HL-60 (cell line): Measurements from ENCODE around the gene SETDB2.

Experiments
- DNase-seq, 2 experiments: peaks; one replicate each; pipeline ENCODE4 v3.0.0-alpha.2; 2010 to 2020; ENCODE audit warnings: low read depth in 1 of 2, low spot score in 1 of 2
- H3K27ac ChIP-seq: fragments of 250-450 bp; sonication (Bioruptor Pico); replicated peaks from 2 replicates; pipeline ENCODE4 v1.5.1; 2020; ENCODE audit warnings: mild to moderate bottlenecking, moderate library complexity
- H3K27me3 ChIP-seq: fragments of 250-450 bp; sonication (Bioruptor Pico); 2 replicates; pipeline ENCODE4 v1.5.1; 2021; ENCODE audit warnings: mild to moderate bottlenecking, moderate library complexity; ENCODE audit not compliant: insufficient read depth, poor library complexity, severe bottlenecking
- H3K4me3 ChIP-seq: replicated peaks from 2 replicates; pipeline ENCODE4 v1.5.1; 2011; ENCODE audit warnings: mild to moderate bottlenecking, control low read depth, low read length; ENCODE audit not compliant: insufficient read depth
- GABPA ChIP-seq: IDR thresholded peaks from 2 replicates; pipeline ENCODE4 v1.6.1; 2012; ENCODE audit warnings: low read depth
- POLR2AphosphoS5 ChIP-seq: IDR thresholded peaks from 2 replicates; pipeline ENCODE4 v1.6.1; 2012; ENCODE audit warnings: low read depth
- SPI1 ChIP-seq: IDR thresholded peaks from 2 replicates; pipeline ENCODE4 v1.6.1; 2012; ENCODE audit warnings: low read depth, mild to moderate bottlenecking, borderline replicate concordance
- TF ChIP-seq, protein P1 (sequence below): IDR thresholded peaks from one replicate; pipeline ENCODE4 v1.5.1; 2011; ENCODE audit warnings: low read length, control low read depth, inconsistent platforms; ENCODE audit not compliant: insufficient read depth
- TF ChIP-seq, protein P2 (sequence below): IDR thresholded peaks from 2 replicates; pipeline ENCODE4 v1.6.1; 2012; ENCODE audit warnings: low read depth; ENCODE audit not compliant: insufficient replicate concordance

SETDB2 gene

DNA sequence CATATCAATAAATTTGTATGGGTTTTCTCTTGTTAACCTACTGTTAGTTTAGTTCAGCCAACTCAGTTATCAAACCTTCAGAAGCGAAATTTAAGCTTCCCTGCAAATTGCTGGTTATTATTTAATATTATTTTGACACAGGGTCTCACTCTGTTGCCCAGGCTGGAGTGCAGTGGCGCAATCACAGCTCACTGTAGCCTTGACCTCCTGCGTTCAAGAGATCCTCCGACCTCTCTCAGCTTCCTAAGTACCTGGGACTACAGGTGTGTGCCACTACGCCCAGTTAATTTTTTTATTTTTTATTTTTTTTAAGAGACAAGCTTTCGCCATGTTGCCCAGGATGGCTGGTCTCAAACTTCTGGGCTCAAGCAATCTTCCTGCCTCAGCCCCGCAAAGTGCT lies 6.4 kb upstream of the SETDB2 start:
- TF ChIP-seq GABPA (no peak), SPI1 (no peak), POLR2AphosphoS5 (no peak)
- TF ChIP-seq, protein P1, sequence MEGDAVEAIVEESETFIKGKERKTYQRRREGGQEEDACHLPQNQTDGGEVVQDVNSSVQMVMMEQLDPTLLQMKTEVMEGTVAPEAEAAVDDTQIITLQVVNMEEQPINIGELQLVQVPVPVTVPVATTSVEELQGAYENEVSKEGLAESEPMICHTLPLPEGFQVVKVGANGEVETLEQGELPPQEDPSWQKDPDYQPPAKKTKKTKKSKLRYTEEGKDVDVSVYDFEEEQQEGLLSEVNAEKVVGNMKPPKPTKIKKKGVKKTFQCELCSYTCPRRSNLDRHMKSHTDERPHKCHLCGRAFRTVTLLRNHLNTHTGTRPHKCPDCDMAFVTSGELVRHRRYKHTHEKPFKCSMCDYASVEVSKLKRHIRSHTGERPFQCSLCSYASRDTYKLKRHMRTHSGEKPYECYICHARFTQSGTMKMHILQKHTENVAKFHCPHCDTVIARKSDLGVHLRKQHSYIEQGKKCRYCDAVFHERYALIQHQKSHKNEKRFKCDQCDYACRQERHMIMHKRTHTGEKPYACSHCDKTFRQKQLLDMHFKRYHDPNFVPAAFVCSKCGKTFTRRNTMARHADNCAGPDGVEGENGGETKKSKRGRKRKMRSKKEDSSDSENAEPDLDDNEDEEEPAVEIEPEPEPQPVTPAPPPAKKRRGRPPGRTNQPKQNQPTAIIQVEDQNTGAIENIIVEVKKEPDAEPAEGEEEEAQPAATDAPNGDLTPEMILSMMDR = no peak
- TF ChIP-seq, protein P2, sequence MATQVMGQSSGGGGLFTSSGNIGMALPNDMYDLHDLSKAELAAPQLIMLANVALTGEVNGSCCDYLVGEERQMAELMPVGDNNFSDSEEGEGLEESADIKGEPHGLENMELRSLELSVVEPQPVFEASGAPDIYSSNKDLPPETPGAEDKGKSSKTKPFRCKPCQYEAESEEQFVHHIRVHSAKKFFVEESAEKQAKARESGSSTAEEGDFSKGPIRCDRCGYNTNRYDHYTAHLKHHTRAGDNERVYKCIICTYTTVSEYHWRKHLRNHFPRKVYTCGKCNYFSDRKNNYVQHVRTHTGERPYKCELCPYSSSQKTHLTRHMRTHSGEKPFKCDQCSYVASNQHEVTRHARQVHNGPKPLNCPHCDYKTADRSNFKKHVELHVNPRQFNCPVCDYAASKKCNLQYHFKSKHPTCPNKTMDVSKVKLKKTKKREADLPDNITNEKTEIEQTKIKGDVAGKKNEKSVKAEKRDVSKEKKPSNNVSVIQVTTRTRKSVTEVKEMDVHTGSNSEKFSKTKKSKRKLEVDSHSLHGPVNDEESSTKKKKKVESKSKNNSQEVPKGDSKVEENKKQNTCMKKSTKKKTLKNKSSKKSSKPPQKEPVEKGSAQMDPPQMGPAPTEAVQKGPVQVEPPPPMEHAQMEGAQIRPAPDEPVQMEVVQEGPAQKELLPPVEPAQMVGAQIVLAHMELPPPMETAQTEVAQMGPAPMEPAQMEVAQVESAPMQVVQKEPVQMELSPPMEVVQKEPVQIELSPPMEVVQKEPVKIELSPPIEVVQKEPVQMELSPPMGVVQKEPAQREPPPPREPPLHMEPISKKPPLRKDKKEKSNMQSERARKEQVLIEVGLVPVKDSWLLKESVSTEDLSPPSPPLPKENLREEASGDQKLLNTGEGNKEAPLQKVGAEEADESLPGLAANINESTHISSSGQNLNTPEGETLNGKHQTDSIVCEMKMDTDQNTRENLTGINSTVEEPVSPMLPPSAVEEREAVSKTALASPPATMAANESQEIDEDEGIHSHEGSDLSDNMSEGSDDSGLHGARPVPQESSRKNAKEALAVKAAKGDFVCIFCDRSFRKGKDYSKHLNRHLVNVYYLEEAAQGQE = no peak
- Histone ChIP-seq H3K4me3 (no peak overlapping the region), H3K27ac (no peak overlapping the region), H3K27me3 (no peaks in the 10 kb centered on the region)
- DNase-seq = no peak

DNA sequence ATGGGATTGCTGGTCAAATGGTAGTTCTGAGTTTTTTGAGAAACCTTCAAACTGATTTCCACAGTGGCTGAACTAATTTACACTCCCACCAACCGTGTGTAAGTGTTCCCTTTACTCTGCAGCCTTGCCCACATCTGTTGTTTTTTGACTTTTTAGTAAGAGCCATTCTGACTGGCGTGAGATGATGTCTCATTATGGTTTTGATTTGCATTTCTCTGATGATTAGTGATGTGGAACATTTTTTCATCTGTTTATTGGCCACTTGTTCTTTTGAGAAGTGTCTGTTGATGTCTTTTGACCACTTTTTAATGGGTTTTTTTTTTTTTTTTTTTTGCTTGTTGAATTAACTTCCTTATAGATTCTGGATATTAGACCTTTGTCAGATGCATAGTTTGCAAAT lies 4.5 kb upstream of the SETDB2 start:
- no peak overlapping the region for H3K27ac ChIP-seq

DNA sequence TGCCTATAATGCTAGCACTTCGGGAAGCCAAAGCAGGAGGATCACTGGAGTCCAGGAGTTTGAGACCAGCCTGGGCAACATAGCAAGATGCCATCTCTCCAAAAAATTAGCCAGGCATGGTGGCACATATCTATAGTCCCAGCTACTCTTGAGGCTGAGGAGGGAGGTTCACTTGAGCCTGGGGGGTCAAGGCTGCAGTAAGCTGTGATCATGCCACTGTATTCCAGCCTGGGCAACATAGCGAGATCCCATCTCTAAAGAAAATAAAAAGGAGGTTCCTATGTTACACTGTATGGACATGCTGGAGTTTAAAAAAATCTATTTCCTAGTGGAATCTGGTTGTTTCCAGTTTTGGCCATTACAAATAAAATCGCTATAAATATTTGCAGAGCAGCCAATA lies 2.8 kb upstream of the SETDB2 start:
- H3K4me3 ChIP-seq = no peak overlapping the region
- no peaks in the 10 kb centered on the region for H3K27me3 ChIP-seq
- TF ChIP-seq GABPA = no peak
- TF ChIP-seq, protein P2 = no peak
- TF ChIP-seq SPI1 = no peak
- TF ChIP-seq POLR2AphosphoS5 = no peak
- TF ChIP-seq, protein P1 = no peak
- no peak for DNase-seq
- no peak overlapping the region for H3K27ac ChIP-seq

More for the DNA sequence above, 4.5 kb upstream of the SETDB2 start:
- H3K4me3 ChIP-seq = no peak overlapping the region
- no peak for TF ChIP-seq GABPA
- no peak for TF ChIP-seq SPI1
- TF ChIP-seq, protein P2 = no peak
- TF ChIP-seq POLR2AphosphoS5 = no peak
- TF ChIP-seq, protein P1 = no peak
- H3K27me3 ChIP-seq = no peaks in the 10 kb centered on the region
- DNase-seq = no peak
